Tongue (tissue), 2 donors: ENCODE results near the gene UROC1. TPM values are rescaled to one million over a fixed set of nuclear protein-coding genes. Genes with fewer than 3 reads are reported as not detected.

Source experiments
- DNase-seq: peaks from one replicate; pipeline ENCODE4 v3.0.0-alpha.2; 2015
- total RNA-seq: library from RNA; depleted of rRNA; stranded (reverse); fragments of >200 nt; gene quantifications from one replicate; pipeline ENCODE4 v1.2.3, GENCODE V29; 2014

UROC1 gene
- total RNA-seq, 1 donor from 2014 or later = not detected

GRCh38 chr3:126530171-126531050 lies 12.8 kb upstream of the UROC1 start:
- DNase-seq = no peak

GRCh38 chr3:126529585-126530170 lies 12.1 kb upstream of the UROC1 start:
- no peak for DNase-seq

GRCh38 chr3:126528800-126529541 lies 11.4 kb upstream of the UROC1 start:
- no peak for DNase-seq

GRCh38 chr3:126528419-126528799 lies 10.8 kb upstream of the UROC1 start:
- no peak for DNase-seq

GRCh38 chr3:126527455-126528211 lies 10.1 kb upstream of the UROC1 start:
- DNase-seq = no peak

- DNase-seq = no peak
Observed at GRCh38 chr3:126527006-126527405, 9.4 kb upstream of the UROC1 start.

GRCh38 chr3:126526668-126527005 lies 9.1 kb upstream of the UROC1 start:
- DNase-seq = no peak

GRCh38 chr3:126525853-126526667 lies 8.5 kb upstream of the UROC1 start:
- DNase-seq = no peak

- DNase-seq = no peak
Observed at GRCh38 chr3:126525091-126525852, 7.7 kb upstream of the UROC1 start.

GRCh38 chr3:126524429-126524988 lies 6.9 kb upstream of the UROC1 start:
- DNase-seq = no peak

GRCh38 chr3:126523745-126524428 lies 6.3 kb upstream of the UROC1 start, which contains the start of gene CHST13:
TSS of gene CHST13 (plus strand) at chr3:126524155. CDS start at chr3:126524333, 178 bp downstream.
- DNase-seq = peak; percentile 64

GRCh38 chr3:126522363-126522788 lies 4.8 kb upstream of the UROC1 start:
- DNase-seq = peak; percentile 80

- DNase-seq = no peak
Observed at GRCh38 chr3:126521122-126521891, 3.7 kb upstream of the UROC1 start.

- no peak for DNase-seq
Observed at GRCh38 chr3:126519506-126520455, 2.2 kb upstream of the UROC1 start.

- DNase-seq = no peak
Observed at GRCh38 chr3:126518779-126519177, 1.2 kb upstream of the UROC1 start.

- no peak for DNase-seq
Observed at GRCh38 chr3:126517986-126518778, 609 bp upstream of the UROC1 start.

- no peak for DNase-seq
Observed at GRCh38 chr3:126516936-126517290, 660 bp downstream of the UROC1 start.
